Left ventricle myocardium inferior (tissue), 1 donor: ENCODE measurements around the gene PRKCE. TPM values are rescaled to one million over a fixed set of nuclear protein-coding genes. Genes with fewer than 3 reads are reported as not detected.

ENCODE experiments used
- DNase-seq: peaks from one replicate; pipeline ENCODE4 v3.0.0-alpha.2; 2020
- H3K27ac ChIP-seq: fragments of 200-600 bp; replicated peaks from 2 replicates; pipeline ENCODE4 v1.8.0; 2021
- H3K27me3 ChIP-seq: fragments of 200-600 bp; 2 replicates; pipeline ENCODE4 v1.8.0; 2021; ENCODE audit warnings: low read depth
- H3K36me3 ChIP-seq: fragments of 200-600 bp; 2 replicates; pipeline ENCODE4 v1.8.0; 2021
- H3K4me1 ChIP-seq: fragments of 200-600 bp; 2 replicates; pipeline ENCODE4 v1.8.0; 2021
- H3K4me3 ChIP-seq: fragments of 200-600 bp; 2 replicates; pipeline ENCODE4 v1.8.0; 2021; ENCODE audit warnings: mild to moderate bottlenecking, moderate library complexity
- H3K9me3 ChIP-seq: fragments of 200-600 bp; replicated peaks from 2 replicates; pipeline ENCODE4 v1.8.0; 2021
- CTCF ChIP-seq: fragments of 200-600 bp; IDR thresholded peaks from 2 replicates; pipeline ENCODE4 v1.8.0; 2021; ENCODE audit warnings: antibody characterized with exemption, mild to moderate bottlenecking, borderline replicate concordance
- intact Hi-C: fragments of 100-400 bp; cut with micrococcal nuclease; formaldehyde crosslinking; loops from one replicate; pipeline ENCODE4 v1.11.0; 2022
- total RNA-seq: library from RNA; stranded (reverse); fragmentation: NEBNext Ultra II Directional; extraction: Animal tissue kit (Norgen Biotek cat#: 25700); gene quantifications from one replicate; pipeline ENCODE4 v1.2.1, GENCODE V29; 2021
- donor health status: DM: no; HTN: yes; CAD: no; lungs with severe emphysema.

The PRKCE gene
- total RNA-seq, 1 donor from 2014 or later: 14.7 TPM

DNA sequence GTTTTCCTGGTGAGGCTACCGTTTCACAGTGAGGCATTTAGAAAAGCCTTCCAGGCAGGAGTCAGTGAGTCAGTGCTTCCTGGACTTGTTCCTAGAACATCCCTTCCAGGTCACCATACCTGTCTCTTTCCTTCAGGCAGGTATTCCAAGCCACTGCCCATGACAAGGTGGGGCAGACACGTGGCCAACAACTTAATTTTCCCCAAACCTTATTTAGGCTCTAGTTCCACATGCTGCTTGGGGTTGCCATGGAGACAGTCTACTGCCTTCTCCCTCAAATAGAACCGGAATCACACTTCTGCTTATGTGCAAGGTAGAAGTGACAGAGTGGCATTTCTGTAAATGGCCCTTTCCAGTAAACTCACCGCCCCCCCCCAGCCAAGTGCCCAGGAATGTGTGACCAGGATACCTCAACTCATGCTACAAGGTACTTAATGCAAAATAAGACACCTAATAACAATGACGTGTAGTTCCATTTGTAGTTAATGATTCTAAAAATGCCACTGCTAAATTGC lies 258.3 kb downstream of the PRKCE start:
- intact Hi-C loops: no loop called here
- TF ChIP-seq CTCF: no peak

DNA sequence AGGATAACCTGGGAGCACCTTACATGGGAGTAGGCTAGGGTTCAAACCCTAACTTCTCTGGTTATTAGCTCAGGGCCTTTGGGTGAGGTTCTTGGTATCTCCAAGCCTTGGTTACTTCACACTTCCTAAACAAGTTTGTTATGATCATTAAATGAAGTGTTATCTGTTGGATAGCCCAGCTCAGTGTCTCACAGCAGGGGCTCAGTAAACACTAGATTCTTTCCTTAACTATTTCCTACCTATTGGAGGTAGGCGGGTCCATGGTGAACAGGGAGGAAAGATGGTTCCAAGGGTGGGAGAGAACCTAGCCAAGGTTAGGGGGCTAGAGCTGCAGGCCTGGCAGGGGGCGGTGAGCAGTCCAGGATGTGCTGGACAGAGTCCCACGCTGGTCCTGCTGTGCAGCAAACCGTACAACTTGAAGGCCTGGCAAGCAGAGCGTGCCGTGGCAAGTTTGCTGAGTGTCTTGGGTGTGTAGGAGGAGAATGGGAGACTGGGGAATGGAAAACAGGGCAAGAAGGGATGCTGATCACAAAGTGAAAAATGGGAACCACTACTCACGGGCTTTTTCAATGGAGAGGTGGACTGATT lies 259.1 kb downstream of the PRKCE start:
- Histone ChIP-seq H3K4me3 (no peak overlapping the region), H3K9me3 (no peaks in the 10 kb centered on the region), H3K36me3 (no peaks in the 10 kb centered on the region), H3K4me1 (peaks cover 24% of the 10 kb centered on the region), H3K27me3 (no peaks in the 10 kb centered on the region), H3K27ac (no peak overlapping the region)
- intact Hi-C loops: no loop called here
- no peak for DNase-seq
- no peak for TF ChIP-seq CTCF

More for the DNA sequence above, 258.3 kb downstream of the PRKCE start:
- Histone ChIP-seq H3K27me3 (no peaks in the 10 kb centered on the region), H3K36me3 (no peaks in the 10 kb centered on the region), H3K4me3 (no peak overlapping the region), H3K4me1 (peaks cover 27% of the 10 kb centered on the region), H3K9me3 (no peaks in the 10 kb centered on the region), H3K27ac (no peak overlapping the region)
- DNase-seq: no peak

DNA sequence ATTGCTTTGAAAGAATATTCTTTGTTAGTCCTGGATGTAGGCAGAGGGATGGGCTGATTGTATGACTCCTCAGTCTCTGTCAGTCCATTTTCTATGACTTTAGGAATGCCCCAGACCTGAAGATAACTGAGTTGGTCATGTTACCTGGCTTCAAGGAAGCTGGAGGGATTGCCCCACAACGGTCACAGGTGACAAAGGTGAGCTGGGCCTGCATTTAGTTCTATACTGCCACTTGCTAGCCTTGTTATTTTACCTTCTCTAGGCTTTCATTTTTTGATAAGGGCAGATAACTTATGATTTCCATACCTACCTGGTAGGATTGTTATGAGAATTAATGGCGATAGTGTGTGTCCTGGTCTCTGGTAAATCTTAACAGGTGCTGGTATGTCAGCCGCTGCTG lies 260.1 kb downstream of the PRKCE start:
- TF ChIP-seq CTCF: no peak
- intact Hi-C loops: no loop called here
- DNase-seq: no peak
- H3K4me3 ChIP-seq: no peak overlapping the region
- H3K27ac ChIP-seq: no peak overlapping the region
- H3K27me3 ChIP-seq: no peaks in the 10 kb centered on the region
- peaks cover 24% of the 10 kb centered on the region for H3K4me1 ChIP-seq
- H3K9me3 ChIP-seq: no peaks in the 10 kb centered on the region
- H3K36me3 ChIP-seq: no peaks in the 10 kb centered on the region

DNA sequence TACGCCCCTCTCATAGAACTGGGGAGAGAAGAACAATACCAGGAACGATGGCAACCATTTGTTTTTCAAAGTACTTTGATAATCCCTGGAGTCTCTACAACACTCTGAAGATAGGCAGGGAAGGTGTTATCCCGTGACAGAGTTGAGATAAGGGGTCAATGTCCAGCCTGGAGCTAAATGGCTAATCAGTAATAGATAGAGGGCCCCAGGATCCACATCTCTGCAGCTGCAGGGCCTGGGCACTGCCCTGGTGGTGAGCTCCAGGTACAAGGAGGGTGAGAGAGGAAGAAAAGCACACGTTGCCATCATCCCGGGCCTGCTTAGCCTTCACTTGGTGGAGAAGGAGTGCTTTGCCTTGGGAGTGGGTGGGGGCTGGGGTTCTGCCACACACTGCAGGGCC lies 260.6 kb downstream of the PRKCE start:
- H3K36me3 ChIP-seq: no peaks in the 10 kb centered on the region
- intact Hi-C loops: no loop called here
- no peaks in the 10 kb centered on the region for H3K9me3 ChIP-seq
- H3K27ac ChIP-seq: no peak overlapping the region
- no peak for TF ChIP-seq CTCF
- no peak overlapping the region for H3K4me3 ChIP-seq
- no peak for DNase-seq
- H3K27me3 ChIP-seq: no peaks in the 10 kb centered on the region
- H3K4me1 ChIP-seq: peaks cover 24% of the 10 kb centered on the region

DNA sequence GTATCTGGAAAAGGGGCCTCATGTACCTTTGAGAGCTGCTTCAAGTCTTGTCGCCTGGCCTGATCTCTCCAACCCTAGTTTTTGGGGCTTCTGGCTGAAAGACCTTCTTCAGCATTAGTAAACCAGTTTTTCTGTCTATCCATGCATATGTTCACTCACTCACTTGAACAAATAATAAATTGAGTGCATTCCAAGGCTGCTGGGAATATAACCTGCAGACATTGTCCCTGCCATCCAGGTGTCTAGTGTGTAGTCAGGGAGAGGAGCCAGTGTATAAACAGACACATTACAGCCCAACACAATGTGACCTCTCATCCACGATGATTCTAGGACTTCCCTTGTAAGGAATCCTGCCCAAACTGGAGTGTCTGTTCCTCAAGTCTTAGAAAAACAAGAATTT lies 262.1 kb downstream of the PRKCE start:
- Histone ChIP-seq H3K36me3 (no peaks in the 10 kb centered on the region), H3K9me3 (no peaks in the 10 kb centered on the region), H3K4me3 (no peak overlapping the region), H3K27ac (no peak overlapping the region), H3K4me1 (peaks cover 17% of the 10 kb centered on the region), H3K27me3 (no peaks in the 10 kb centered on the region)
- intact Hi-C loops: no loop called here
- no peak for TF ChIP-seq CTCF
- DNase-seq: no peak
